ENCODE measurements around the gene OTOG. TPM values are rescaled to one million over a fixed set of nuclear protein-coding genes. Genes with fewer than 3 reads are reported as not detected.

The OTOG gene
- total and polyA plus RNA-seq, 2 of the 8 experiments (the other 6 are each of a cell fraction or from before 2014, with no cell fraction given), result 0.41 to 1.5 TPM

GRCh38 chr11:17658211-17658610 lies 111.2 kb downstream of the OTOG start (continued):
- no peak for TF ChIP-seq MAX (IDR thresholded peaks at IDR 0.05)
- TF ChIP-seq TBP (IDR thresholded peaks at IDR 0.05; ENCODE audit: low read depth, low read length), result no peak
- TF ChIP-seq KDM5A (IDR thresholded peaks at IDR 0.05; ENCODE audit: low read length), result no peak
- no peak for TF ChIP-seq RXRA (IDR thresholded peaks at IDR 0.05; ENCODE audit: insufficient read depth, low read depth, low read length)
- no peak for TF ChIP-seq CEBPB (IDR thresholded peaks at IDR 0.05; ENCODE audit: low read depth, low read length)
- TF ChIP-seq BACH1 (IDR thresholded peaks at IDR 0.05; ENCODE audit: low read length), result no peak
